Measurements from ENCODE around the gene GRPEL1. TPM values are rescaled to one million over a fixed set of nuclear protein-coding genes. Genes with fewer than 3 reads are reported as not detected.

The GRPEL1 gene
- total and polyA plus RNA-seq, 2 of the 13 experiments (the other 11 are each of a cell fraction or from before 2014, with no cell fraction given), result 32.3 to 141 TPM

- TF ChIP-seq ZXDC (CRISPR knock-in tag; IDR thresholded peaks at IDR 0.05) (peak; percentile 70; the same call in 1 of the 2 replicates), TOE1 (CRISPR knock-in tag; IDR thresholded peaks at IDR 0.05) (no peak), ZNF350 (CRISPR knock-in tag; IDR thresholded peaks at IDR 0.05; ENCODE audit: borderline replicate concordance, low read depth) (peak; percentile 76), RAD21 (CRISPR knock-in tag; IDR thresholded peaks at IDR 0.05) (no peak), MZF1 (CRISPR knock-in tag; IDR thresholded peaks at IDR 0.05; ENCODE audit: borderline replicate concordance) (no peak), MYC (CRISPR knock-in tag; IDR thresholded peaks at IDR 0.05; ENCODE audit: borderline replicate concordance) (peak; percentile 72; the same call in 1 of the 2 replicates), ZNF839 (CRISPR knock-in tag; IDR thresholded peaks at IDR 0.05; ENCODE audit: borderline replicate concordance) (no peak), ZBTB34 (CRISPR knock-in tag; IDR thresholded peaks at IDR 0.05) (0 out of 2 replicates have a peak, but pooled peaks have one; percentile 62), ZNF251 (CRISPR knock-in tag; IDR thresholded peaks at IDR 0.05) (no peak), ZNF710 (CRISPR knock-in tag; IDR thresholded peaks at IDR 0.05; ENCODE audit: borderline replicate concordance) (peak; percentile 19; the same call in 1 of the 2 replicates), ZNF446 (CRISPR knock-in tag; IDR thresholded peaks at IDR 0.05) (no peak), MTA3 (CRISPR knock-in tag; IDR thresholded peaks at IDR 0.05) (no peak), FOXO1 (CRISPR knock-in tag; IDR thresholded peaks at IDR 0.05) (peak; percentile 59; the same call in 1 of the 2 replicates), JDP2 (CRISPR knock-in tag; IDR thresholded peaks at IDR 0.05; ENCODE audit: borderline replicate concordance) (no peak), ZFP62 (CRISPR knock-in tag; IDR thresholded peaks at IDR 0.05) (no peak), NPAS2 (CRISPR knock-in tag; IDR thresholded peaks at IDR 0.05; ENCODE audit: borderline replicate concordance) (no peak), SNAPC5 (CRISPR knock-in tag; IDR thresholded peaks at IDR 0.05; ENCODE audit: borderline replicate concordance) (no peak), FLYWCH1 (CRISPR knock-in tag; IDR thresholded peaks at IDR 0.05) (no peak), PCBP2 (optimal IDR thresholded peaks at IDR 0.05; ENCODE audit: low read depth, low read length, poor library complexity, severe bottlenecking) (no peak), JUN (CRISPR knock-in tag; IDR thresholded peaks at IDR 0.05) (0 out of 2 replicates have a peak, but pooled peaks have one; percentile 52), ATM (IDR thresholded peaks at IDR 0.05; ENCODE audit: borderline replicate concordance) (no peak), HNF4A (CRISPR knock-in tag; IDR thresholded peaks at IDR 0.05) (peak; percentile 96), ZNF772 (CRISPR knock-in tag; IDR thresholded peaks at IDR 0.05) (peak; percentile 29; the same call in 1 of the 2 replicates), NFKB2 (CRISPR knock-in tag; IDR thresholded peaks at IDR 0.05; ENCODE audit: borderline replicate concordance) (no peak)
Measured at GRCh38 chr4:7103607-7104365, 35.9 kb upstream of the GRPEL1 start (continued).

All from HepG2 (cell line).